ENCODE measurements around the gene SOST.

SOST gene

DNA sequence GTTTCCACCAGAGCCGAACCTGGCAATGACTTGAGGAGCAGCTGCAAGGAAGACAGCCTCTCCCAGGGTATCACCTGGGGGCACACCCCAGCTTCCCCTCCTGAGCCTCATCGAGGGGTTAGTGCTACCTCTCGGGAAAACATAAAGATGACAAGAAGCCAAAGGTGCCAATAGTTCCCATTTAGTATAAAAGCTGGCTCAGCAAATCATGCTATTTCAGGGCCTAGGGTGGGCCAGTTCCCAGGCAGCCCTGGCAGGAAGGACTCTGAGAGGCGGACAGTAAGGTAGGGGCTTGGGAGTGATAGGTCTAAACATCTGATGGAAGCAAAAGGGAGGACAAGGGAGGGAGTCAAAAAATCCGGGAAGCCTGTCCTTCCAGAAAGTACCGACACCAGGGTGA is 46.2 kb downstream of the SOST start:
- no peak for ATAC-seq
- Mint-ChIP-seq H3K4me3 (no peak overlapping the region), H3K9me3 (no peaks in the 10 kb centered on the region), H3K4me1 (peaks cover 9% of the 10 kb centered on the region), H3K27ac (no peak overlapping the region), H3K36me3 (no peaks in the 10 kb centered on the region)
- DNase-seq (ENCODE audit: low spot score in 2 of 2): no peak

DNA sequence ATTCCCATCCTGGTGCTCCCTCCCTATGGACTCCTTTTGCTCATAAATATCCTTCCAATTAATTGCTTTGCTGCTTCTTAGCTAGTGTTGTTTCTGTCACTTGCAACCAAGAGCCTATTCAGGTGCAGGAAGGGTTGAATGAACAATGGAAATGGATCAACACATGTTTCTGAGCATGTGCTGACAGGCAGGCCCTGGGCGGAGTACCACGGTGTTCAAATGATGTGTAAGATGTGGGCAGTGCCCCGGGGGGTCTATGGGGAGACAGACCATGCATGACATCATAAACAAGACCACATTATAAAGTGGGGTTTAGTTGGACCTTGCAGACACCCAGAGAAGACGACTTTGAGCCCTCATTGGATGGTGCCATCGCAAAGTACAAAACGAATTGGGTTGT is 48.5 kb downstream of the SOST start:
- Mint-ChIP-seq H3K9me3 (no peaks in the 10 kb centered on the region), H3K4me1 (peaks cover 9% of the 10 kb centered on the region), H3K36me3 (no peaks in the 10 kb centered on the region), H3K27ac (no peak overlapping the region), H3K4me3 (no peak overlapping the region)
- no peak for DNase-seq (ENCODE audit: low spot score in 2 of 2)
- no peak for ATAC-seq

DNA sequence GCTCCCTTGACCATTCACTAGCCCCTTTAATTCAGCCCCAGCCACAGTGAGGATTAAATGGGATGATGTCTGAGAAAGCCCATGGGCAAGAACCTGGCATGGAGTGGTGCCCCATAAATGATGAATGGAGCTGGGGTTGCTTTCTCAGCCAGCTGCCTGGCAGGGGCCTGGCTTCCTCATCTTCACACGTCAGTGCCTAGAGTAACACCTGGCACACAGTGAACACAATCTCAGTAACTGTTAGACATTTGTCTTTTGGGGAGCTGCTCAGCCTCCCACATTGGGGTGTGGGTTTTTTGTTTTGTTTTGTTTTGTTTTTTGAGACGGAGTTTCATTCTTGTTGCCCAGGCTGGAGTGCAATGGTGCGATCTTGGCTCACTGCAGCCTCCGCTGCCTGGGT is 49.4 kb downstream of the SOST start:
- no peak overlapping the region for H3K4me3 Mint-ChIP-seq
- no peak overlapping the region for H3K27ac Mint-ChIP-seq
- no peaks in the 10 kb centered on the region for H3K9me3 Mint-ChIP-seq
- no peaks in the 10 kb centered on the region for H3K36me3 Mint-ChIP-seq
- peaks cover 3% of the 10 kb centered on the region for H3K4me1 Mint-ChIP-seq
- no peak for ATAC-seq
- DNase-seq (ENCODE audit: low spot score in 2 of 2): no peak

DNA sequence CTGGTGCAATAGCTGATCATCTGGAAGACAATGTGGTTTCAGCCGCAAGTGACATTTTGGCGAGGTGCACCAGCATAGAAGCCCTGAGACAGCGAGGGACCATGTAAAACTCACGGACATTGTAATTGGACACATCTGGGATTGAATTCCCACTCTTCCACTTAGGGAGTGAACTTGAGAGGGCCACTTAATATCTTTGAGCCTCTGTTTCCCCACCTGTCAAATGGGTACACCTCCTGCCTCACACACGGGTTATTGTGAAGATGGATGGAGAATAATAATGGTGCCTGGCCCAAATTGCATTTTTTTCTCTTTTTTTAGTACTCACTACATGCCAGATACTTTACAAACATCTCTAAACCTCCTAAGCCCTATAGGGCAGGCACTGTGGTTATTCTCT is 51.4 kb downstream of the SOST start:
- no peak overlapping the region for H3K27ac Mint-ChIP-seq
- no peaks in the 10 kb centered on the region for H3K36me3 Mint-ChIP-seq
- DNase-seq (ENCODE audit: low spot score in 2 of 2): no peak
- no peak overlapping the region for H3K4me3 Mint-ChIP-seq
- no peak for ATAC-seq
- H3K9me3 Mint-ChIP-seq: peaks cover 2% of the 10 kb centered on the region
- H3K4me1 Mint-ChIP-seq: peaks cover 9% of the 10 kb centered on the region

GRCh38 chr17:43706235-43706634 is 52.4 kb downstream of the SOST start:
- peaks cover 12% of the 10 kb centered on the region for H3K4me1 Mint-ChIP-seq
- DNase-seq (ENCODE audit: low spot score in 2 of 2) (no peak), ATAC-seq (no peak)
- H3K9me3 Mint-ChIP-seq: peaks cover 2% of the 10 kb centered on the region
- no peak overlapping the region for H3K27ac Mint-ChIP-seq
- H3K36me3 Mint-ChIP-seq: peaks cover 3% of the 10 kb centered on the region
- H3K4me3 Mint-ChIP-seq: no peak overlapping the region

All from stimulated activated effector memory CD8-positive, alpha-beta T cell treated with anti-CD3 and anti-CD28 coated beads, Interleukin-12 subunit alpha, Interleukin-12 subunit beta, amount 100 ng/mL, for 72 hours (primary cell).